NCI-H2227 treated with DMSO at 0.1 percent for 48 hours (cell line): ENCODE data around the gene MAP9.
"Not testable (repeated sequence)": the region's sequence is repeated elsewhere in the genome, so short reads cannot be mapped to it uniquely, and the experiment has no call there.

ENCODE experiments used
- DNase-seq: peaks from one replicate; lab custom pipeline; 2025; lab: John Stamatoyannopoulos, UW

MAP9 gene

GRCh38 chr4:155376387-155377268 lies at the start of gene MAP9:
Gene MAP9, minus strand, starts transcription at chr4:155376965. Its CDS starts 1,115 bp downstream, at chr4:155375850.
- peak; percentile 93 for DNase-seq

- not testable (repeated sequence) for DNase-seq
Measured at GRCh38 chr4:155424778-155425177, 48.0 kb upstream of the MAP9 start.

- no peak for DNase-seq
Measured at GRCh38 chr4:155423671-155424070, 46.9 kb upstream of the MAP9 start.

GRCh38 chr4:155419266-155419665 lies 42.5 kb upstream of the MAP9 start:
- no peak for DNase-seq

GRCh38 chr4:155415662-155416061 lies 38.9 kb upstream of the MAP9 start:
- DNase-seq: no peak

- DNase-seq: no peak
Measured at GRCh38 chr4:155413451-155413850, 36.7 kb upstream of the MAP9 start.

GRCh38 chr4:155411546-155411945 lies 34.8 kb upstream of the MAP9 start:
- DNase-seq: no peak

- DNase-seq: no peak
Measured at GRCh38 chr4:155408796-155409195, 32.0 kb upstream of the MAP9 start.

- no peak for DNase-seq
Measured at GRCh38 chr4:155407480-155407879, 30.7 kb upstream of the MAP9 start.

GRCh38 chr4:155405059-155405458 lies 28.3 kb upstream of the MAP9 start:
- no peak for DNase-seq

GRCh38 chr4:155403886-155404285 lies 27.1 kb upstream of the MAP9 start:
- peak; percentile 24 for DNase-seq

- DNase-seq: no peak
Measured at GRCh38 chr4:155402941-155403340, 26.2 kb upstream of the MAP9 start.

- DNase-seq: no peak
Measured at GRCh38 chr4:155400893-155401292, 24.1 kb upstream of the MAP9 start.

GRCh38 chr4:155399974-155400697 lies 23.4 kb upstream of the MAP9 start:
- no peak for DNase-seq

- DNase-seq: no peak
Measured at GRCh38 chr4:155392481-155393184, 15.9 kb upstream of the MAP9 start.

- no peak for DNase-seq
Measured at GRCh38 chr4:155391932-155392331, 15.2 kb upstream of the MAP9 start.

GRCh38 chr4:155388162-155388561 lies 11.4 kb upstream of the MAP9 start:
- DNase-seq: no peak

- DNase-seq: no peak
Measured at GRCh38 chr4:155383541-155383940, 6.8 kb upstream of the MAP9 start.

- no peak for DNase-seq
Measured at GRCh38 chr4:155377276-155377675, 511 bp upstream of the MAP9 start.

GRCh38 chr4:155371432-155372043 lies 5.2 kb downstream of the MAP9 start:
- DNase-seq: peak; percentile 5

GRCh38 chr4:155367608-155368007 lies 9.2 kb downstream of the MAP9 start:
- no peak for DNase-seq

- DNase-seq: no peak
Measured at GRCh38 chr4:155353923-155354540, 22.7 kb downstream of the MAP9 start.
